Activated CD8-positive, alpha-beta memory T cell treated with anti-CD3 and anti-CD28 coated beads for 1 hour (primary cell): Measurements from ENCODE around the gene CBFA2T2.
A peak's percentile ranks its signal among the peaks of the same experiment; 100 is the strongest.

Source experiments
- DNase-seq, 2 donors: peaks; one replicate each; pipeline ENCODE4 v3.0.0-alpha.2; 2020; ENCODE audit warnings: low read depth in 1 of 2; ENCODE audit errors: extremely low read depth in 1 of 2

Gene CBFA2T2

GRCh38 chr20:33674294-33675135 lies 184.6 kb downstream of the CBFA2T2 start, which contains the start of gene NECAB3:
Gene NECAB3, minus strand, starts transcription at chr20:33674428. Its CDS starts 76 bp downstream, at chr20:33674352.
- peak in 1 of 2 donors; percentile 38 for DNase-seq

- DNase-seq, result no peak
These were observed 185.5 kb downstream of the CBFA2T2 start for GRCh38 chr20:33675136-33675959.

GRCh38 chr20:33676121-33676520 lies 186.2 kb downstream of the CBFA2T2 start:
- DNase-seq, result no peak

DNA sequence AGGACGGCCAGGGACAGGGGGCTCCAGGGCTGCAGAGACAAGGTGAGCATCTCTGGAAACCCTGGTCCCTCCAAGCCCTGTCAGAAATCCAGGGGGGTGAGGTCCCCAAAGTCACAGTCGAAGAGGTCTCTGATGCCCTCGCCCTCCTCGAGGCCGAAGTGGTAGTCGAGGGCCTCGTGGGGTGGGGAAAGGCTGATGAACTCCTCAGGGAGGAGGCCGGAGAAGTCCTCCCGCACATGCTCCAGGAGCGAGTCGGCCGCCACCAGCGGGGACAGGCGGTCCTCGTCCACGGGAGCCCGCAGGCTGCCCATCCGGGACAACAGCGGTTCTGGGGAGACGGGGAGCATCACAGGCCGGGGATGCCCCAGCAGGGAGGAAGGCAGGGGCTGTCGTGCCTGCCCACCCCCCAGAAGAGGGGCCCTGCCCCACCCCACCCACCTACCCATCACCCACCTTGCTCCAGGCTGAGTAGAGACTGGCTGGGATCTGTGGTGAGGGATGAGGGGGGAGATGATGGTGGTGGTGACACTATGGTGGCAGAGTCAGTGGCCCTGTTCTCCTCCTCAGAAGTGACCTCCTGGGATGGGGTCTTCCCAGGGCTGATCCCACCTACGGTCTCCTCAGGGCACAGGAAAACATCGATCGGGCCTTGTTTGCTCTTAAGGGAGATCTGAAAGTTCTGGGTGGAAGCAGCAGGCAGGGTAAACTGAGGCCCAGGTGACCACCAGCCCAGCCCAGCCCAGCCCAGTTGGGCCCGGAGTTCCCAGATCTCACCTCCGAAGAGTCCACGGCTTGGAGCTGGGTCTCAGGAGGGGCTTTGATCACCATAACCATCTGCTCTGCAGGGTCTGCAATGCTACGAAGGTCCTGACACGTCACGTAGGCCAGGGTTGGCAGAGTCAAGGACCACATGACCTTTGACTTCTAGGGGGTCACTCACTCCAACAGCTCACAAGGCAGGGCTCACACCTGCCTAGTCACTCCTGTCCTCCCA lies 187.1 kb downstream of the CBFA2T2 start:
- no peak for DNase-seq

DNA sequence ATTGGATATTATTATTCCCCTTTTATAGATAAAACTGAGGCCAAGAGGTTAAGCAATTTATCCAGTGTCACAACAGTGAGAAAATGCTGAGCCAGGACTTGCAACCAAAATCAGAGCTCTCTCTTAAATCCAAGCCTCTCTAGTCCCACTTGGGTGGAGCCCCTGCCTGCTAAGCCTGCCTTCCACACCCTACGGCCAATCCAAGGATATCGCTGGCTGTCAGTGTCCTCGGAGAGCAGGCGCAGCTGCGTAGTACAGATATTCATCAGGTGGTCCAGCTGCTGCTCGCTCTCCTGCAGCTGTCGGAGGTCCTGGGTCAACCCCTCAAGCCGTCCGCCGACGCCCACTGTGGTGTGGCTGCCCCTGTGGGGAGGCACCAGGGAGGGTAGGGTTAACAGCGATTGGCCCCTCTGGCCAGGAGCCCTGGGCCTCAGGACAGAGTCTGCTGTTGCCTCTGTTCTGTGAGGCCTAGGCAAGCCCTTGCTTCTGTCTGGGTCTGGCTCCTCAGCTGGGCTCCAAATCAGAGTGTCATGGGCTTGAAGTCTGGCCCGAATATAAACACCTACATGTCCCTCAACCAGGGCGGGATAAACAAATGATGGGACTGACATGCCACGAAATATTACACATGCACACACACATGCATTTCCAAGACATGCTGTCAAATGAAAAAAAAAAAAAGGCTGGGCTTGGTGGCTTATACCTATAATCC lies 188.3 kb downstream of the CBFA2T2 start:
- DNase-seq, result no peak

DNA sequence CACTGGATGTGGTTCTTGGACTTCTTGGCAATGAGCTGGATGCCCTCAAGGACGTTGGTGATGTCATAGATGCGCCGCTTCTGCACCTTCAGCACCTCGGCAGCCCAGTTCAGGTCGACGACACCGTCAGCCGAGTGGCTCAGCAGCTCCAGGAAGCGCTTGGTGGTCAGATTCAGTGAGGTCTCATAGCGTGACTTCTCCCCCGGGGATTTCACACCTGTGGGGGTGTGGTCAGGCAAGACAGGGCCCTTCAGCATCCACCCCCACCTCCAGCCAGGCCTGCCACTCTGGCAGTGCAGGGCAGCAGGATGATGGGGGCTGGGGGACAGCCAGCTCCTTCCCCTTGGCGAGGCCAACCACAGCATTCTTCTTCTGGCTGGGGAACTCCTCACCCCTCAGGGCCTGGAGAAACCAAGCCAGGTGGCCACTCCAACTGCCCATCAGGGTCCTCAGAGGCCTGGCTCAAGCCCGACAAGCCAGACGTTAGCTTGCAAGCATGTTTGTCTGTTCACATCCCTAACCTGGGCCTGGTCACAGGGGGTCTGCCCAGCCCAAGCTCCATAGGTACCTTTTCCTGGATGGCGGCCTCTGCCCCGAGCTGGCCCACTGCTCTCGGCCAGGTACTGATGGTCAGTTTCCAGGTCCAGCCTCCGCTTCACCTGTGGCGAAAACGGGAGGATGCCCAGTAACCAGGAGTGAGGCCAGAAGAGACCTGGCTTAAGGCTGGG lies 190.0 kb downstream of the CBFA2T2 start:
- no peak for DNase-seq

- DNase-seq, result no peak
These were observed 190.8 kb downstream of the CBFA2T2 start for GRCh38 chr20:33680686-33681085.

DNA sequence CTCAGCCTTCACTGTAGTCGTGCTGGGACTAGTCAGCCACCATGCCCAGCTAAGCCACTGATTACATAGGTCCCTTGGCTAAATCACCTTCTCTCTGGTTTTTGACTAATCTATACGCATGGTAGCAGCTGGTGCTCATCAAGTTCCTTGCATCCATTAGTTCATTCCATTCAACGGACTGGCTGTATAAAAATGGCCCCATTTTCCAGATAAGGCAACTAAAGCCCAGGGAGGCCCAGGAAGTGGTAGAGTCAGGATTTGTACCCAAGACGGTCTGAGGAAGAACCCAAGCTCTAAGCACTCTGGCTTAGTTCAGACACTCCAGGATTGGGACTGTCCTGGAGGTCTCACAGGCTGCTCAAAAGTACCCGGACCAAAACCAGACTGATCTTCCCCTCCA lies 191.4 kb downstream of the CBFA2T2 start:
- DNase-seq, result no peak

GRCh38 chr20:33681728-33682353 lies 191.9 kb downstream of the CBFA2T2 start:
- DNase-seq, result no peak

GRCh38 chr20:33684533-33685327 lies 194.8 kb downstream of the CBFA2T2 start:
- no peak for DNase-seq

GRCh38 chr20:33685328-33686099 lies 195.6 kb downstream of the CBFA2T2 start:
- no peak for DNase-seq

- DNase-seq, result peak; percentile 73 to 93
These were observed 196.4 kb downstream of the CBFA2T2 start, which contains the start of gene E2F1 for GRCh38 chr20:33686100-33686983. Gene E2F1, minus strand, starts transcription at chr20:33686385. Its CDS starts 121 bp downstream, at chr20:33686264.

- DNase-seq, result no peak
These were observed 197.1 kb downstream of the CBFA2T2 start for GRCh38 chr20:33686984-33687366.

- no peak for DNase-seq
These were observed 197.5 kb downstream of the CBFA2T2 start for GRCh38 chr20:33687370-33687915.

DNA sequence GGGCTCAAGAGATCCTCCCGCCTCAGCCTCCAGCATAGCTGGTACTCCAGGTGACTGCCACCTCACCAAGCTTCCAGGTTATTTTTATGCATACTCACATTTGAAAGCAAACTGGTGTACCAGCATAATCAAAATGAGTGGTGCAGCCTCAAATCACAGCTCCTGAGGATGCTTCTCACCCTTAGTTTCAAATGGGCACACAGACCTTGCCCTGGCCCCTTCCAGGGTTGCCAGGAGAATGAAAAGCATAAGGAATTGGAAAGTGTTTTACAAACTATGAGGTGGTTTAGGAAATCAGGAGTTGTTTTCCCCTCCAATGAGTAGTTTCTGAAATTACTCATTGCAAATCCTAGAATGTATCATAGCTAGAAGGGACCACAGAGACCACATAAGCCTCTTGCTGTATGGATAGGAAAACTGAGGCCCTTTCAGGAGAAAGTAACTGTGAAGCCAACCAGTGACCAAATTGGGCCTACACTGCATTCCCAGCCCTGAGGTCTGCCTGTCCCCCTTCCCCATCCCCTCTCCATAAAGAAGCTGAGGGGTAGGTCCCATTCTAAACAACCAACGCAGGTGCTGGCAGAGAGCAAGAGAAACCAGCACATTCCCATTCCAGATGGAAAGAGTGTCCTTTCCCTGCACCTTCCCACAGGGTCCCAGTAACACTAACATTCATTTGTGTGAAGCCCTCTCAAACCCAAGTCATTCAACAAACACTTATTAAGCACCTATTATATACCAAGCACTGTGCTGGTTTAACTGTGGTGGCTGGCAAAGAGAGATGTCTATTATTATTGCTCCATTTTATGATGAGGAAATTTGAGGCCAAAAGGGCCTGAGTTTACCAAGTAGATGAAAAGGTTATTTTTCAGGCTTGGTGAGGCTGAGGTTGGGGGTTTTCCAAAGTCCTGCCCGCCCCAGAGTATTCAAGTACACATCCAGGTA lies 198.4 kb downstream of the CBFA2T2 start:
- no peak for DNase-seq
